Mesendoderm (in vitro differentiated cells): ENCODE results near the gene GYPC.
A peak's percentile ranks its signal among the peaks of the same experiment; 100 is the strongest.

Experiments used
- DNase-seq: peaks from one replicate; pipeline ENCODE4 v3.0.0; 2013
- H2AK5ac ChIP-seq: 2 replicates; pipeline ENCODE4 v1.6.1; 2013; ENCODE audit warnings: low read length, inconsistent platforms
- H2BK120ac ChIP-seq: 2 replicates; pipeline ENCODE4 v1.6.1; 2013; ENCODE audit warnings: low read depth, mild to moderate bottlenecking, low read length, moderate library complexity, mixed read lengths
- H2BK15ac ChIP-seq: replicated peaks from 2 replicates; pipeline ENCODE4 v1.6.1; 2013; ENCODE audit warnings: low read depth, mild to moderate bottlenecking, moderate library complexity
- H2BK5ac ChIP-seq: 2 replicates; pipeline ENCODE4 v1.6.1; 2013; ENCODE audit warnings: low read length, inconsistent platforms
- H3K18ac ChIP-seq: 2 replicates; pipeline ENCODE4 v1.6.1; 2013; ENCODE audit warnings: mild to moderate bottlenecking, low read length, mixed read lengths
- H3K23ac ChIP-seq: one replicate; pipeline ENCODE4 v1.6.1; 2013; ENCODE audit warnings: low read length
- H3K27ac ChIP-seq: 2 replicates; pipeline ENCODE4 v1.5.1; 2013; ENCODE audit warnings: low read depth, mild to moderate bottlenecking, inconsistent platforms, low read length, moderate library complexity
- H3K27me3 ChIP-seq: 2 replicates; pipeline ENCODE4 v1.6.1; 2013; ENCODE audit warnings: low read length, control low read depth, mild to moderate bottlenecking, inconsistent platforms; ENCODE audit not compliant: insufficient read depth, poor library complexity
- H3K36me3 ChIP-seq: 2 replicates; pipeline ENCODE4 v1.6.1; 2013; ENCODE audit warnings: low read length, inconsistent platforms; ENCODE audit not compliant: control insufficient read depth, insufficient read depth
- H3K4ac ChIP-seq: one replicate; pipeline ENCODE4 v1.6.1; 2013; ENCODE audit warnings: low read depth, mild to moderate bottlenecking, low read length, moderate library complexity
- H3K4me1 ChIP-seq: 2 replicates; pipeline ENCODE4 v1.6.1; 2013; ENCODE audit warnings: low read depth, low read length, inconsistent platforms; ENCODE audit not compliant: control insufficient read depth
- H3K4me2 ChIP-seq: 2 replicates; pipeline ENCODE4 v1.6.1; 2013; ENCODE audit warnings: low read length
- H3K4me3 ChIP-seq: 2 replicates; pipeline ENCODE4 v1.5.1; 2013; ENCODE audit warnings: mild to moderate bottlenecking, low read length
- H3K56ac ChIP-seq: one replicate; pipeline ENCODE4 v1.6.1; 2013; ENCODE audit warnings: low read length
- H3K79me1 ChIP-seq: 2 replicates; pipeline ENCODE4 v1.6.1; 2013; ENCODE audit warnings: low read length, inconsistent platforms
- H3K79me2 ChIP-seq: 2 replicates; pipeline ENCODE4 v1.6.1; 2013; ENCODE audit warnings: mild to moderate bottlenecking, low read length; ENCODE audit not compliant: control insufficient read depth, insufficient read depth
- H3K9ac ChIP-seq: 2 replicates; pipeline ENCODE4 v1.6.1; 2013; ENCODE audit warnings: low read length, inconsistent platforms
- H4K5ac ChIP-seq: one replicate; pipeline ENCODE4 v1.6.1; 2013; ENCODE audit warnings: low read length
- H4K8ac ChIP-seq: one replicate; pipeline ENCODE4 v1.6.1; 2013; ENCODE audit warnings: low read depth, mild to moderate bottlenecking, control low read depth, low read length, moderate library complexity
- WGBS: extraction: QIAGEN DNeasy Blood & Tissue Kit; methylation state at CpG from one replicate; pipeline ENCODE4 v1.1.7; 2013; ENCODE audit warnings: low lambda C conversion rate, missing lambda C conversion rate; ENCODE audit not compliant: insufficient coverage; ENCODE audit errors: extremely low coverage; 5-methylcytosine and 5-hydroxymethylcytosine counted together

Gene GYPC

DNA sequence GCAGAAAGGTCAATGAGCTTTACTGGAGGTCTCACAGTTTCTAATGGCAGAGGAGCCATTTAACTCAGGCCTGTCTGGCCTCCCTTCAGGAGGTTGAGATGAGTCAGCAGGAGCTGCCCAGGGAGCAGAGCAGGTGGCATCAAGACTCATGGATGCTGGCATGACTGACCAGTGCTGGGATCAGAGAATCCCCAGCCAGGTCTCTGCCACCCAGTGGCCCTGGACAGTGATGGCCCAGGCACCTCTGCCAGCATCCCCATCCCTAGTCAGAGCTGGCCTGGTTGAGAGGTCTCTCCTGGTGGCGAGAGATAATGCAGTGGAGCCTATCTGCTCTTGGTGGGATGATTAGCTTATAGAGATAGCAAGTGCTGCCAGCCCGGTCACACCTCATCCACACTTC, 43.1 kb downstream of the GYPC start:
- H3K4me2 ChIP-seq, result no peak overlapping the region
- H3K79me1 ChIP-seq, result no peaks in the 10 kb centered on the region
- H3K79me2 ChIP-seq, result no peaks in the 10 kb centered on the region
- peak; percentile 55 for DNase-seq
- H3K4ac ChIP-seq, result no peak overlapping the region
- no peak overlapping the region for H2BK15ac ChIP-seq
- H3K4me3 ChIP-seq, result no peak overlapping the region
- no peak overlapping the region for H3K27ac ChIP-seq
- H3K27me3 ChIP-seq, result no peaks in the 10 kb centered on the region
- no peak overlapping the region for H3K56ac ChIP-seq
- no peak overlapping the region for H2BK120ac ChIP-seq
- peaks cover 1% of the 10 kb centered on the region for H3K36me3 ChIP-seq
- no peak overlapping the region for H3K18ac ChIP-seq
- H4K8ac ChIP-seq, result no peak overlapping the region
- H2BK5ac ChIP-seq, result no peak overlapping the region
- H3K23ac ChIP-seq, result no peak overlapping the region
- no peak overlapping the region for H4K5ac ChIP-seq
- no peak overlapping the region for H3K9ac ChIP-seq
- no CpG with 5 or more reads among the region's 2 CpGs for WGBS
- peaks cover 2% of the 10 kb centered on the region for H3K4me1 ChIP-seq
- H2AK5ac ChIP-seq, result no peak overlapping the region

DNA sequence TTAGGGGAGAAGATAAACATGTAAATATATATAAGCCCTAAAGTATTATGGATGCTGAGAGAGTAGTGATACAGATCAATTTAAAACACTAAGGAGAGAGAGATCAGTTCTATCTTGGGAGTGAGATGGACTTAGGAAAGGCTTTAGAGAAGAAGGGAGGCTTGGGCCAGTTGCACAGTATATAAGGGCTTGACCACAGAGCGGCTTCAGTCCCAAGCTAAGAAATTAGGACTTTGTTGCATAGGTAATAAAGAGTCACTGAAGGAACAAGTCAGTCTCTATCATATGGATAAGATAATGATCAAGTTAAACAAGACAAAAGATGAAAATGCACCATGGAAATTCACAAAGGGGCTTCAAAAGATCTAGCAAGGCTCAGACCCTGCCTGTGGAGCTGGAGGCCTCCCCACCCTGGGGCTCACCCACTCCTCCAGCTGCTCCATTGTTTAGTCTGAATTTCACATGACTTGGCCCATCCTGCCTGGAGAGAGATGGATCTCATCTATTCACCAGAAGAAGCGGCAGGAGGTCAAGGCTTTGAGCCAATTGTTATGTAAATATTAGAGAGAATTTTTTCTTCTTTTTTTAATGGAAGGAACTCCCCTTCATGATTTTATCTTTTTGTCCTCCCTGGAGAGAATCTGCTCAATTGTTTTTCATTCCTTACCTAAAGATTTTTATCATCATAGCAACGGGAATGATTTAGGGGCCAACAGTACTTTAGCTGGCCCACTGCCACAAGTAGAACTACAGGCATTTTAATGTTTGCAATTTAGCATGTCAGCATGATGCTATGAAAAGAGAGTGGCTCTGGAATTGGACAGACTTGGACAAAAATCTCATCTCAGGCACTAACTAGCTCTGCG, 44.0 kb downstream of the GYPC start:
- Histone ChIP-seq H3K79me1 (no peaks in the 10 kb centered on the region), H2BK5ac (no peak overlapping the region), H3K56ac (no peak overlapping the region), H3K27me3 (no peaks in the 10 kb centered on the region), H3K36me3 (peaks cover 1% of the 10 kb centered on the region), H3K27ac (no peak overlapping the region), H3K4me1 (peaks cover 2% of the 10 kb centered on the region), H3K79me2 (no peaks in the 10 kb centered on the region), H3K4ac (no peak overlapping the region), H2AK5ac (no peak overlapping the region), H3K23ac (no peak overlapping the region), H3K9ac (no peak overlapping the region), H4K5ac (no peak overlapping the region), H3K4me2 (no peak overlapping the region), H2BK120ac (no peak overlapping the region), H2BK15ac (no peak overlapping the region), H4K8ac (no peak overlapping the region), H3K18ac (no peak overlapping the region), H3K4me3 (no peak overlapping the region)
- no CpG with 5 or more reads among the region's 4 CpGs for WGBS
- DNase-seq, result peak; percentile 42

DNA sequence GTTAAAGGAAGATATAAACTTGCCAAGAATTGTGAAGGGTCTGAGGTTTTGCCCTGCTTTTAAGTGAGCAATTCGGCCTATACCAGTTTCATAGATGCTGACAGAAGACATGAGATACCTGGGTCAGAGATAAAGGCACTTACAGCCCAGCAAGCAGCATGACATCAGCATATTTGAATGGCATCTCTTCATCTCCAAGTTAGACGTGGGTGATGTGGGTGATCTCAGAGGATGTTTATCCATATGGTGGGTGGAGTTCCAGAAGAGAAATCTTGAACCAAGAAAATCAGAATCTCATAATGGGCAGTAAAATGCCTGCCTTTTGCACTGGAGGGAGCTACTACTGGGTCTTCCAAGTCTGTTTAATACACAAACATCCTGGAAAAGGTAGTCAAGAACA, 44.7 kb downstream of the GYPC start:
- H3K79me2 ChIP-seq, result no peaks in the 10 kb centered on the region
- peaks cover 1% of the 10 kb centered on the region for H3K36me3 ChIP-seq
- H3K27me3 ChIP-seq, result no peaks in the 10 kb centered on the region
- no peak overlapping the region for H2BK15ac ChIP-seq
- H2AK5ac ChIP-seq, result no peak overlapping the region
- no peak overlapping the region for H3K56ac ChIP-seq
- no peaks in the 10 kb centered on the region for H3K79me1 ChIP-seq
- DNase-seq, result peak; percentile 51
- H3K27ac ChIP-seq, result no peak overlapping the region
- H4K5ac ChIP-seq, result no peak overlapping the region
- no peak overlapping the region for H3K23ac ChIP-seq
- no peak overlapping the region for H2BK120ac ChIP-seq
- H3K4me1 ChIP-seq, result peaks cover 2% of the 10 kb centered on the region
- WGBS, result no CpG with 5 or more reads among the region's 2 CpGs
- no peak overlapping the region for H3K4ac ChIP-seq
- no peak overlapping the region for H3K9ac ChIP-seq
- H4K8ac ChIP-seq, result no peak overlapping the region
- H3K4me3 ChIP-seq, result no peak overlapping the region
- H2BK5ac ChIP-seq, result no peak overlapping the region
- no peak overlapping the region for H3K4me2 ChIP-seq
- no peak overlapping the region for H3K18ac ChIP-seq

DNA sequence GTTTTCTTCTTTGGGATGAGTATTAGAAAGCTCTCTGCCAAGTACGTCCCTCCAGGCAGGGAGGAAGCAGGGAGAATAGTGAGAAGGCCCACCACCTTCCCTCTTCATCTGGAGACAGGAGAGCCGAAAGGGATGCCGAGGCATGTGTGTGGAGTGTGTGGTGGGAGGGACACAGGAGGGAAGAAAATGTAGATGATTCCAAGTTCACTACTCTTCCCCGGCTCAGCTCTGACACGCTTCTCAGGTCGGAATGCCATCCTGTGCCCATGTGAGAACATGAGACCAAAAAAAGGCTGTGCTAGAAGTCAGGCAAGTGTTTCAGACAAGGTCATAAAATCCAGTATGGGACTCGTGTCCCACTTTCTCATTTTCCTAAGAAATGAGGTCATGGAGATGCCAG, 47.4 kb downstream of the GYPC start:
- Histone ChIP-seq H3K27me3 (no peaks in the 10 kb centered on the region), H3K4me3 (no peak overlapping the region), H2BK5ac (no peak overlapping the region), H3K4me1 (peaks cover 2% of the 10 kb centered on the region), H3K56ac (no peak overlapping the region), H3K36me3 (no peaks in the 10 kb centered on the region), H2AK5ac (no peak overlapping the region), H3K9ac (no peak overlapping the region), H3K23ac (no peak overlapping the region), H4K8ac (no peak overlapping the region), H3K79me1 (no peaks in the 10 kb centered on the region), H4K5ac (no peak overlapping the region), H2BK15ac (no peak overlapping the region), H3K18ac (no peak overlapping the region), H3K4ac (no peak overlapping the region), H3K79me2 (no peaks in the 10 kb centered on the region), H3K4me2 (no peak overlapping the region), H3K27ac (no peak overlapping the region), H2BK120ac (no peak overlapping the region)
- no CpG with 5 or more reads among the region's 7 CpGs for WGBS
- no peak for DNase-seq

DNA sequence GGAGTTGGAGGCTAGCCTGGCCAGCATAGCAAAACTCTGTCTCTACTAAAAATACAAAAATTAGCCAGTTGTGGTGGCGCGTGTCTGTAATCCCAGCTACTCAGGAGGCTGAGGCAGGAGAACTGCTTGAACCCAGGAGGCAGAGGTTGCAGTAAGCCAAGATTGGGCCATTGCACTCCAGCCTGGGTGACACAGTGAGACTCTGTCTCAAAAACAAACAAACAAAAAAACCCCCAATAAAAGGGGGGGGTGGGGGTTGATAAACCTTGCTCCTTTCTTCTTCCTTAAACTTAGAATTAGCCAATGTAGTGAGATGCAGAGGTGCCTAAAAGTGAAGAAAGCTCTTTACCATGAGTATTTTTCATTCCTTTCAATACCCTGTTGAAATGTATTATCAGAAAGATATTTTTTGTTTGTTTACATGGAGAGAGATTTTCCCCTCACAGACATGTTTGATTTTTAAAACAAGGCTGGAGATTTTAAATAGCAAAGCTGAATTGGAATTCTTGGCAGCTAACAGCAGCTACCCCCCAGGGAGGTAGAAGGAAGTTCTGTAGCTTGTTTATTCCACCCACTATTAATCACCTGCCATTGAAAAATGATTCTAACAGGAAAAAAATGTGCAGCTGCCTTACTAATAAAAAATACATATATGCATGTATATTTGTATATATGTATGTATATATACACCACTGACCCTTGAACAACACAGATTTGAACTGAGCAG, 48.6 kb downstream of the GYPC start:
- Histone ChIP-seq H2BK15ac (no peak overlapping the region), H2AK5ac (no peak overlapping the region), H4K8ac (no peak overlapping the region), H3K79me2 (no peaks in the 10 kb centered on the region), H3K27ac (no peak overlapping the region), H2BK5ac (no peak overlapping the region), H3K27me3 (no peaks in the 10 kb centered on the region), H2BK120ac (no peak overlapping the region), H3K4me1 (peaks cover 2% of the 10 kb centered on the region), H4K5ac (no peak overlapping the region), H3K79me1 (no peaks in the 10 kb centered on the region), H3K36me3 (no peaks in the 10 kb centered on the region), H3K4me3 (no peak overlapping the region), H3K9ac (no peak overlapping the region), H3K4me2 (no peak overlapping the region), H3K18ac (no peak overlapping the region), H3K23ac (no peak overlapping the region), H3K56ac (no peak overlapping the region), H3K4ac (no peak overlapping the region)
- no CpG with 5 or more reads among the region's 2 CpGs for WGBS
- DNase-seq, result no peak
